HepG2 (cell line): ENCODE results near the gene GRB2. TPM values are rescaled to one million over a fixed set of nuclear protein-coding genes. Genes with fewer than 3 reads are reported as not detected.

Experiments used
- CBX2 ChIP-seq, 2 experiments: fragments of 200-600 bp in 1 of 2; sonication (generic); formaldehyde crosslinking in 1 of 2; IDR thresholded peaks; 2 replicates each; pipeline versions ENCODE4 v1.7.0 to v1.8.1; 2018 to 2022; ENCODE audit warnings: low read depth in 2 of 2, low read length in 1 of 2, mild to moderate bottlenecking in 1 of 2, missing genetic modification reagents in 1 of 2
- ELF3 ChIP-seq: IDR thresholded peaks from 2 replicates; pipeline ENCODE4 v1.6.1; 2016; ENCODE audit warnings: missing genetic modification reagents, missing compliant biosample characterization
- HCFC1 ChIP-seq: fragments of 150-350 bp; IDR thresholded peaks from 2 replicates; pipeline ENCODE4 v1.6.1; 2014; ENCODE audit warnings: low read depth, low read length
- HDAC1 ChIP-seq: sonication (generic); formaldehyde crosslinking; IDR thresholded peaks from 2 replicates; pipeline ENCODE4 v1.5.1; 2020; ENCODE audit warnings: mild to moderate bottlenecking, missing genetic modification reagents
- MED13 ChIP-seq: sonication (generic); formaldehyde crosslinking; IDR thresholded peaks from 2 replicates; pipeline ENCODE4 v1.5.0; 2020; ENCODE audit warnings: missing genetic modification reagents
- PITX1 ChIP-seq: sonication (generic); formaldehyde crosslinking; IDR thresholded peaks from 2 replicates; pipeline ENCODE4 v1.5.1; 2020; ENCODE audit warnings: mild to moderate bottlenecking, missing genetic modification reagents
- POGZ ChIP-seq: sonication (generic); formaldehyde crosslinking; IDR thresholded peaks from 2 replicates; pipeline ENCODE4 v1.4.0; 2020; ENCODE audit warnings: mild to moderate bottlenecking, missing genetic modification reagents
- PPARG ChIP-seq: conservative IDR thresholded peaks from 2 replicates; pipeline ENCODE4 v1.6.1; 2016; ENCODE audit warnings: missing biosample characterization, missing genetic modification reagents
- RXRB ChIP-seq: IDR thresholded peaks from 2 replicates; pipeline ENCODE4 v1.6.1; 2016; ENCODE audit warnings: borderline replicate concordance, missing genetic modification reagents, missing compliant biosample characterization
- SIX1 ChIP-seq: sonication (generic); formaldehyde crosslinking; IDR thresholded peaks from 2 replicates; pipeline ENCODE4 v1.4.0; 2020; ENCODE audit warnings: missing genetic modification reagents, borderline replicate concordance
- SMAD3 ChIP-seq: sonication (generic); formaldehyde crosslinking; IDR thresholded peaks from 2 replicates; pipeline ENCODE4 v1.4.0; 2020; ENCODE audit warnings: missing genetic modification reagents
- SOX5 ChIP-seq: IDR thresholded peaks from 2 replicates; pipeline ENCODE4 v1.6.1; 2016; ENCODE audit warnings: borderline replicate concordance
- STAG1 ChIP-seq: sonication (generic); formaldehyde crosslinking; IDR thresholded peaks from 2 replicates; pipeline ENCODE4 v1.4.0; 2020; ENCODE audit warnings: missing genetic modification reagents
- polyA plus RNA-seq, 8 experiments: library from polyadenylated mRNA; depleted of rRNA in 3 of 8; stranded (reverse) in 7 of 8; unstranded in 1 of 8; fragments of >200 nt; fragmentation: Illumina TruSeq in 4 of 8; extraction: Trizol in 4 of 8; gene quantifications; 2 replicates each; pipeline versions ENCODE4 v1.2.1 to v1.2.3, GENCODE V29; 2011 to 2016; ENCODE audit warnings: low read depth in 4 of 8, missing spikeins in 1 of 8, mixed read lengths in 1 of 8; ENCODE audit not compliant: insufficient read depth in 1 of 8
- total RNA-seq, 5 experiments: library from RNA; depleted of rRNA; stranded (reverse); fragments of >200 nt; fragmentation: Illumina TruSeq; extraction: Trizol; gene quantifications; 2 replicates each; pipeline ENCODE4 v1.2.3, GENCODE V29; 2016; ENCODE audit warnings: low read depth in 1 of 5
- TF ChIP-seq, protein P1 (sequence below): sonication (generic); formaldehyde crosslinking; IDR thresholded peaks from 2 replicates; pipeline ENCODE4 v1.5.0; 2020; ENCODE audit warnings: mild to moderate bottlenecking, missing genetic modification reagents, moderate library complexity
- TF ChIP-seq, protein P2 (sequence below): sonication (generic); formaldehyde crosslinking; IDR thresholded peaks from 2 replicates; pipeline ENCODE4 v1.4.0; 2020; ENCODE audit warnings: missing genetic modification reagents
- TF ChIP-seq, protein P3 (sequence below): sonication (generic); formaldehyde crosslinking; IDR thresholded peaks from 2 replicates; pipeline ENCODE4 v1.5.0; 2020; ENCODE audit warnings: mild to moderate bottlenecking, missing genetic modification reagents, borderline replicate concordance
- TF ChIP-seq, protein P4 (sequence below): sonication (generic); formaldehyde crosslinking; IDR thresholded peaks from 2 replicates; pipeline ENCODE4 v1.5.0; 2020; ENCODE audit warnings: mild to moderate bottlenecking, missing genetic modification reagents, borderline replicate concordance

Gene GRB2
- total and polyA plus RNA-seq, 2 of the 13 experiments (the other 11 are each of a cell fraction or from before 2014, with no cell fraction given), result 84.6 to 92.3 TPM

DNA sequence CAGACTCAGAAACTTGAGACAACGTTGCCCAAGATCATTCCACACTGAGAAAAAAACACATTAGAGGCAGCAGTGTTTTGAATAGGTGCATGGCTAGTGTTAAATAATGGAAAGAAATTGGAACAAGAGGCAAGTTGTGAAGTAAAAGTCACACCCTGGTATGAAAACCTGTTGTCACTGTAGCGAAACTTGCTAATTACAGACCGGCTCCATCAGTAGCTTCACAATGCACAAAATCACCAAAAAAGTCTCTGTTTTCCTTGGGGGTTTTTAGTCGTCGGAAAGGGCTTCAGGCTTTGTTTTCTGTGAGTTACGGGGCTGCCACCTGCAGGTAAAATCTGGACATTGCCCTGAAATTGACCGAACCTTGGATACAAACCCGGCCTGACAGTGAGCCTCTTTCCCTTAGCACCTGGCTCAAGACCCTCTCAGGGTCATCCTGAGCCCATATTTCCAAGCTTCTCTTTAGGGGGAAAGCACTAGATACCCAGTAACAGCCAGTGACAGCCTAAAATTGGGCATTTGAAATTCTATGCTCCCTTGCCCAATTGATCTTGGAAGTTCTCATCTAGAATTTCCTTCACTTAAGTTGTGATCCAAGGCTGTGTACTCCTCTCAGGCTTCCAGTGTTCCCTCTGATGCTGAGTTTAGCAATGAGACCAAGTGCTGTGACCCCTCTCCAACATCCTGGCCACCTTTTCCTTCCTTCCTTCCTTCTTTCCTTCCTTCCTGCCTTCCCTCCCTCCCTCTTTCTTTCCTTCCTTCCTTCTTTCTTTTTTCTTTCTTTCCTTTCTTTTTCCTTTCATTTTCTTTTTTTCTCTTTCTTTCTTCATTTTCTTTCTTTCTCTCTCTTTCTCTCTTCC is 7.2 kb upstream of the GRB2 start (continued):
- TF ChIP-seq, protein P1, sequence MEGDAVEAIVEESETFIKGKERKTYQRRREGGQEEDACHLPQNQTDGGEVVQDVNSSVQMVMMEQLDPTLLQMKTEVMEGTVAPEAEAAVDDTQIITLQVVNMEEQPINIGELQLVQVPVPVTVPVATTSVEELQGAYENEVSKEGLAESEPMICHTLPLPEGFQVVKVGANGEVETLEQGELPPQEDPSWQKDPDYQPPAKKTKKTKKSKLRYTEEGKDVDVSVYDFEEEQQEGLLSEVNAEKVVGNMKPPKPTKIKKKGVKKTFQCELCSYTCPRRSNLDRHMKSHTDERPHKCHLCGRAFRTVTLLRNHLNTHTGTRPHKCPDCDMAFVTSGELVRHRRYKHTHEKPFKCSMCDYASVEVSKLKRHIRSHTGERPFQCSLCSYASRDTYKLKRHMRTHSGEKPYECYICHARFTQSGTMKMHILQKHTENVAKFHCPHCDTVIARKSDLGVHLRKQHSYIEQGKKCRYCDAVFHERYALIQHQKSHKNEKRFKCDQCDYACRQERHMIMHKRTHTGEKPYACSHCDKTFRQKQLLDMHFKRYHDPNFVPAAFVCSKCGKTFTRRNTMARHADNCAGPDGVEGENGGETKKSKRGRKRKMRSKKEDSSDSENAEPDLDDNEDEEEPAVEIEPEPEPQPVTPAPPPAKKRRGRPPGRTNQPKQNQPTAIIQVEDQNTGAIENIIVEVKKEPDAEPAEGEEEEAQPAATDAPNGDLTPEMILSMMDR, result peak; percentile 98
- no peak for TF ChIP-seq CBX2 (IDR thresholded peaks at IDR 0.05; ENCODE audit: low read depth, low read length)
- peak; percentile 60; the same call in 1 of the 2 replicates for TF ChIP-seq CBX2 (CRISPR knock-in tag; IDR thresholded peaks at IDR 0.05; ENCODE audit: low read depth)
- peak; percentile 49; the same call in 1 of the 2 replicates for TF ChIP-seq PPARG (CRISPR knock-in tag)
- TF ChIP-seq HCFC1, result peak; percentile 21; the same call in 1 of the 2 replicates
- TF ChIP-seq, protein P2, sequence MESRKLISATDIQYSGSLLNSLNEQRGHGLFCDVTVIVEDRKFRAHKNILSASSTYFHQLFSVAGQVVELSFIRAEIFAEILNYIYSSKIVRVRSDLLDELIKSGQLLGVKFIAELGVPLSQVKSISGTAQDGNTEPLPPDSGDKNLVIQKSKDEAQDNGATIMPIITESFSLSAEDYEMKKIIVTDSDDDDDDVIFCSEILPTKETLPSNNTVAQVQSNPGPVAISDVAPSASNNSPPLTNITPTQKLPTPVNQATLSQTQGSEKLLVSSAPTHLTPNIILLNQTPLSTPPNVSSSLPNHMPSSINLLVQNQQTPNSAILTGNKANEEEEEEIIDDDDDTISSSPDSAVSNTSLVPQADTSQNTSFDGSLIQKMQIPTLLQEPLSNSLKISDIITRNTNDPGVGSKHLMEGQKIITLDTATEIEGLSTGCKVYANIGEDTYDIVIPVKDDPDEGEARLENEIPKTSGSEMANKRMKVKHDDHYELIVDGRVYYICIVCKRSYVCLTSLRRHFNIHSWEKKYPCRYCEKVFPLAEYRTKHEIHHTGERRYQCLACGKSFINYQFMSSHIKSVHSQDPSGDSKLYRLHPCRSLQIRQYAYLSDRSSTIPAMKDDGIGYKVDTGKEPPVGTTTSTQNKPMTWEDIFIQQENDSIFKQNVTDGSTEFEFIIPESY (CRISPR knock-in tag), result peak; percentile 32; the same call in 1 of the 2 replicates
- peak; percentile 90 for TF ChIP-seq POGZ
- TF ChIP-seq, protein P3, sequence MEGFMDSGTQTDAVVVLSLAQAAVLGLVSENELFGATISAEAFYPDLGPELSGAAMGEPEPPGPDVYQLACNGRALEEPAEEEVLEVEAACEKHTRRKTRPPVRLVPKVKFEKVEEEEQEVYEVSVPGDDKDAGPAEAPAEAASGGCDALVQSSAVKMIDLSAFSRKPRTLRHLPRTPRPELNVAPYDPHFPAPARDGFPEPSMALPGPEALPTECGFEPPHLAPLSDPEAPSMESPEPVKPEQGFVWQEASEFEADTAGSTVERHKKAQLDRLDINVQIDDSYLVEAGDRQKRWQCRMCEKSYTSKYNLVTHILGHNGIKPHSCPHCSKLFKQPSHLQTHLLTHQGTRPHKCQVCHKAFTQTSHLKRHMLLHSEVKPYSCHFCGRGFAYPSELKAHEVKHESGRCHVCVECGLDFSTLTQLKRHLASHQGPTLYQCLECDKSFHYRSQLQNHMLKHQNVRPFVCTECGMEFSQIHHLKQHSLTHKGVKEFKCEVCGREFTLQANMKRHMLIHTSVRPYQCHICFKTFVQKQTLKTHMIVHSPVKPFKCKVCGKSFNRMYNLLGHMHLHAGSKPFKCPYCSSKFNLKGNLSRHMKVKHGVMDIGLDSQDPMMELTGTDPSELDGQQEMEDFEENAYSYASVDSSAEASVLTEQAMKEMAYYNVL (CRISPR knock-in tag), result peak; percentile 40; the same call in 1 of the 2 replicates
- TF ChIP-seq SOX5 (CRISPR knock-in tag), result peak; percentile 46
- TF ChIP-seq ELF3 (CRISPR knock-in tag), result peak; percentile 51; the same call in 1 of the 2 replicates
- TF ChIP-seq PITX1 (CRISPR knock-in tag), result peak; percentile 48; the same call in 1 of the 2 replicates
- 0 out of 2 replicates have a peak, but pooled peaks have one; percentile 21 for TF ChIP-seq HDAC1 (CRISPR knock-in tag)
- TF ChIP-seq, protein P4, sequence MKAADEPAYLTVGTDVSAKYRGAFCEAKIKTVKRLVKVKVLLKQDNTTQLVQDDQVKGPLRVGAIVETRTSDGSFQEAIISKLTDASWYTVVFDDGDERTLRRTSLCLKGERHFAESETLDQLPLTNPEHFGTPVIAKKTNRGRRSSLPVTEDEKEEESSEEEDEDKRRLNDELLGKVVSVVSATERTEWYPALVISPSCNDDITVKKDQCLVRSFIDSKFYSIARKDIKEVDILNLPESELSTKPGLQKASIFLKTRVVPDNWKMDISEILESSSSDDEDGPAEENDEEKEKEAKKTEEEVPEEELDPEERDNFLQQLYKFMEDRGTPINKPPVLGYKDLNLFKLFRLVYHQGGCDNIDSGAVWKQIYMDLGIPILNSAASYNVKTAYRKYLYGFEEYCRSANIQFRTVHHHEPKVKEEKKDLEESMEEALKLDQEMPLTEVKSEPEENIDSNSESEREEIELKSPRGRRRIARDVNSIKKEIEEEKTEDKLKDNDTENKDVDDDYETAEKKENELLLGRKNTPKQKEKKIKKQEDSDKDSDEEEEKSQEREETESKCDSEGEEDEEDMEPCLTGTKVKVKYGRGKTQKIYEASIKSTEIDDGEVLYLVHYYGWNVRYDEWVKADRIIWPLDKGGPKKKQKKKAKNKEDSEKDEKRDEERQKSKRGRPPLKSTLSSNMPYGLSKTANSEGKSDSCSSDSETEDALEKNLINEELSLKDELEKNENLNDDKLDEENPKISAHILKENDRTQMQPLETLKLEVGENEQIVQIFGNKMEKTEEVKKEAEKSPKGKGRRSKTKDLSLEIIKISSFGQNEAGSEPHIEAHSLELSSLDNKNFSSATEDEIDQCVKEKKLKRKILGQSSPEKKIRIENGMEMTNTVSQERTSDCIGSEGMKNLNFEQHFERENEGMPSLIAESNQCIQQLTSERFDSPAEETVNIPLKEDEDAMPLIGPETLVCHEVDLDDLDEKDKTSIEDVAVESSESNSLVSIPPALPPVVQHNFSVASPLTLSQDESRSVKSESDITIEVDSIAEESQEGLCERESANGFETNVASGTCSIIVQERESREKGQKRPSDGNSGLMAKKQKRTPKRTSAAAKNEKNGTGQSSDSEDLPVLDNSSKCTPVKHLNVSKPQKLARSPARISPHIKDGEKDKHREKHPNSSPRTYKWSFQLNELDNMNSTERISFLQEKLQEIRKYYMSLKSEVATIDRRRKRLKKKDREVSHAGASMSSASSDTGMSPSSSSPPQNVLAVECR (CRISPR knock-in tag), result peak; percentile 52; the same call in 1 of the 2 replicates
- TF ChIP-seq SMAD3 (CRISPR knock-in tag), result peak; percentile 84
- no peak for TF ChIP-seq MED13
- TF ChIP-seq RXRB, result peak; percentile 50; the same call in 1 of the 2 replicates
- TF ChIP-seq STAG1 (CRISPR knock-in tag), result peak; percentile 95
- 0 out of 2 replicates have a peak, but pooled peaks have one; percentile 38 for TF ChIP-seq SIX1
